Mammary epithelial cell (primary cell): Measurements from ENCODE around the gene THAP4.

Experiments
- CTCF ChIP-seq, 2 donors: IDR thresholded peaks in 1 of 2; conservative IDR thresholded peaks in 1 of 2; 2 replicates each; pipeline ENCODE4 v1.5.1; 2011 to 2012; ENCODE audit warnings: inconsistent platforms in 2 of 2, low read length in 2 of 2, mild to moderate bottlenecking in 2 of 2, control low read depth in 1 of 2, low read depth in 1 of 2; ENCODE audit not compliant: insufficient read depth in 1 of 2; ENCODE audit errors: extremely low read depth in 1 of 2
- EZH2 ChIP-seq: IDR thresholded peaks from 2 replicates; pipeline ENCODE4 v1.6.1; 2012; ENCODE audit warnings: low read length, inconsistent platforms, borderline replicate concordance

GRCh38 chr2:241660593-241661213 is 23.7 kb upstream of the THAP4 start:
- no peak for TF ChIP-seq CTCF (conservative IDR thresholded peaks at IDR 0.05 in 1 of 2, IDR thresholded peaks at IDR 0.05 in 1 of 2; ENCODE audit: extremely low read depth in 1 of 2, insufficient read depth in 1 of 2, low read depth in 1 of 2, low read length in 2 of 2)
- no peak for TF ChIP-seq EZH2
